Epithelial cell of proximal tubule (primary cell): ENCODE measurements around the gene TAS2R10. TPM values are rescaled to one million over a fixed set of nuclear protein-coding genes. Genes with fewer than 3 reads are reported as not detected.
"Not testable (repeated sequence)": the region's sequence is repeated elsewhere in the genome, so short reads cannot be mapped to it uniquely, and the experiment has no call there.

ENCODE experiments used
- DNase-seq: peaks from one replicate; pipeline ENCODE4 v3.0.0-alpha.2; 2011; ENCODE audit warnings: low read depth
- H3K4me3 ChIP-seq: 2 replicates; pipeline ENCODE4 v1.5.1; 2011; ENCODE audit warnings: low read depth, mild to moderate bottlenecking, low read length
- CTCF ChIP-seq: conservative IDR thresholded peaks from 2 replicates; pipeline ENCODE4 v1.5.1; 2012; ENCODE audit warnings: low read depth, mild to moderate bottlenecking, low read length
- total RNA-seq: library from RNA; depleted of rRNA; stranded (reverse); fragments of >200 nt; gene quantifications from 2 replicates; pipeline ENCODE4 v1.2.3, GENCODE V29; 2015

Gene TAS2R10
- total RNA-seq, 1 donor from 2014 or later, result not detected

DNA sequence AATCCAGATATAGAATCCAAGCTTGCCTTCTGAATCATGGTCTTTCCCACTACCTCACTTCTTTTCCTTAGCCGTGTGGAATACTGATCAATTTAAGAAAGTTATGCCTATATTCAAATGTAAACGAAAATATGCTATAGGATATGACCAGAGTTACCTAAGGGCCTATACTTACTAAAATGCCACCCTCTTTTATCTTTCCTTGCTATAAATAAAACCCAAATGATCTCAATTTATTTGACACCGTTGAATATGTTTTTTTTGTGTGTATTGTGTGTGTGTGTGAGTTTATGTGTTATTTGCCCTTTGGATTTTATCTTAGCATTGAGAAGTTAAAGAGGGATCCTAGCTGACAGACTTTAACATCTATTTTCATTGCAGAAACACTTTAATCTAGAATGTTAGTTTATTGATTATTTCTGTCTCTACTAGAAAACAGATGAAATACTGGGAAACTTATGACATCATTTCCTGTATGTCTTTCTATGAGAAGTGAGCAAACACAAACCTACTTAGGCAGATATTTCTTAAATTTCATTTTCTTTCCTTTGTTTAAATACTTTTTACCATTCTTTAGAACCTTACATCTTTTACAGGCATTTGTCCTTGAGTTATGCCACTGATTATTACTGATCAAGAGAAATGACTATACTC, 14.1 kb downstream of the TAS2R10 start:
- H3K4me3 ChIP-seq, result no peak overlapping the region
- no peak for DNase-seq
- no peak for TF ChIP-seq CTCF

DNA sequence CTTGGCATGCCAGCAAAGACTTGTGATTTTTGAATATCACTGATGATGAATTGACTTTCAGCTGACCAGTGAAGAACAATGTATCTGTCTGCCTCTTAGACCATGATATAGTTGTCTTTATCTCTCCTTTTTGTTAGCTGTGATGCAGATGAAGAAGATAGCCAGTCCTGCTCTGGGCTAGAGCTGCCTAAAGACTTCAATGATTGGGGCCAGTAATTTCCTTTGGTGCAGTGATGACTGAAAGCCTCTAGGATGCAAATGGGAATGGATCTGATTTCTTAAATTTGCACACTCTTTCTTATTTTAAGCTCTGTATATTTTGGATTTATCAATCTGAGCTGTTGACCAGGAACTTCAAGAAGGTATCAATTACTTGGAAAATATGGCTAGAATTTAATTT, 16.1 kb downstream of the TAS2R10 start, which contains the start of gene TAS2R9:
TAS2R9 (minus strand) TSS at position 101 of the 400 bp plus-strand sequence; CDS start at position 8, 93 bp downstream.
- no peak for DNase-seq

DNA sequence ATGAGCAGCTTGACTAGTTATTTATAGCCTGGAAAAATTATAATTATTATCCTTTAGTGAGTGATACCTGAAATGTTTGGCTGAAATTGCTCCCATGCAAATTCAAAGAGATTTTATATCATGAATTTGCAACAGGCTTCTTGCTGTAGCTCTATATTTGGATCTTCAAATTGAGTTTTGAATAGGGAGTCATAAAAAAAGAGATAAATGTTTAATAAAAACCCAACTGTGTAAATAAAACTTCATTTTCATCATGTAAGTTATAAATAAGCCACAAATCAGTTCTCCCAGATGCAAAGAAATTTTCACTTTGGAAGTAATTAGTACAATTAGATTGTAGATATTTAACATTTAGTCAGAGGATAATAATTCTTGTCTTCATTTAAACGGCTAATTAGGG, 19.0 kb downstream of the TAS2R10 start, which contains the start of gene TAS2R8:
TAS2R8 (minus strand) TSS at position 101 of the 400 bp plus-strand sequence. CDS start 306 bp downstream, outside the sequence.
- no peak for TF ChIP-seq CTCF
- DNase-seq, result no peak
- no peak within 1 kb of the TSS for H3K4me3 ChIP-seq

More for the DNA sequence above, 16.1 kb downstream of the TAS2R10 start, which contains the start of gene TAS2R9:
- no peak for TF ChIP-seq CTCF
- no peak within 1 kb of the TSS for H3K4me3 ChIP-seq

DNA sequence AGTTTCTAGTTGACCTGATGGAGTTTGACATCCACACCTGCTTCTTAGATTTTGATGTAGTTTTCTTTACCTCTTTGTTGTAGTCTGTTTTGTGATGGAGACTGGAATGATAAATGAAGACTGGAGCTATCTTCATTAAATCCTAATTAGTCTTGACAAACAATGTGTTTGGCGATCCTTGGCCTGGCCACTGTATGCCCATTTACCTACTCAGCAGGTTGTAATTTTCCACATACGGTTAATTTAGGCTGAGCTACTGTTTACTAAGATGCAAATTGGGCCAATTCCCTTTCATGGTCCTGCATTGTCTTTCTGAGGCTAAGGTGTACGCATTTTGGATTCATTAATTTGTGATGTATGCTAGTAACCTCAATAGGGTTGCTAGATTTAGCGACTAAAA, 23.6 kb downstream of the TAS2R10 start, which contains the start of gene TAS2R7:
TAS2R7 (minus strand) TSS at position 41 of the 400 bp plus-strand sequence. CDS start 57 bp downstream, outside the sequence.
- TF ChIP-seq CTCF, result no peak
- DNase-seq, result no peak
- H3K4me3 ChIP-seq, result no peak within 1 kb of the TSS

GRCh38 chr12:10801741-10802140, 24.4 kb downstream of the TAS2R10 start:
- H3K4me3 ChIP-seq, result no peak overlapping the region
- no peak for TF ChIP-seq CTCF
- DNase-seq, result no peak

- no peak for DNase-seq
- no peak for TF ChIP-seq CTCF
- no peak overlapping the region for H3K4me3 ChIP-seq
Observed at GRCh38 chr12:10794222-10794621, 31.9 kb downstream of the TAS2R10 start.

DNA sequence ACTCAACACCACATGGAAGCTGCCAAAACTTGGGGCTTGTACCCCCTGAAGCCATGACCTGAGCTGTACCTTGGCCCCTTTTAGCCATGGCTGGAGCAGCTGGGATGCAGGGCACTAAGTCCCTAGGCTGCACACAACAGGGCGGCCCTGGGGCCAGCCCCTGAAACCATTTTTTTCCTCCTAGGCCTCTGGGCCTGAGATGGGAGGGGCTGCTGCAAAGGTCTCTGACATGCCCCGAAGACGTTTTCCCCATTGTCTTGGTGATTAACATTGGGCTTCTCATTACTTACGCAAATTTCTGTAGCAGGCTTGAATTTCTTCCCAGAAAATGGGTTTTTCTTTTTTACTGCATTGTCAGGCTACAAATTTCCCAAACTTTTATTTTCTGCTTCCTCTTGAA, 34.4 kb downstream of the TAS2R10 start:
- not testable (repeated sequence) for DNase-seq, H3K4me3 ChIP-seq
